GM18861 (cell line): Measurements from ENCODE around the gene CCDC91.
"Not testable (repeated sequence)": the region's sequence is repeated elsewhere in the genome, so short reads cannot be mapped to it uniquely, and the experiment has no call there.

Experiments
- ATAC-seq: cut with Tn5 transposase; IDR thresholded peaks from one replicate; pipeline ENCODE4 v1.9.1; 2021; ENCODE audit not compliant: unreplicated experiment

The CCDC91 gene

DNA sequence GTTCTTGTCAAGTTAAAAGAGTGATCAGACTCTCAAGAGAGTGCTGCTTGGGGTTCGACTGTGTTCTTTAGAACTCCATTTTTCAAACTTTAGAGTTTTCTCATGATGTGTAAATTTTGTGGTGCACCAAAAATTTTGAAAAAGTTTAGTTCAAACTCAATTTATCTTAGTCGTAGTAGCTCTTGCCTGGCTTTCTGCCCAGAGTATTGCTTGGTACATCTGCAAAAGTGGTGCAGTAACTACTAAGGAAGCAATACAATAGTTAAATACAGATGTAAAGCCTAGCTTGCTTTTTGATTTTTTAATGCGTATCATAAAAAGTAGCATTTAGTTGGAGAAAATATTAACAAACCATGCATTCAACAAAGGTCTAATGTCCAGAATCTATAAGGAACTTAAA is 9.5 kb upstream of the CCDC91 start:
- ATAC-seq, result no peak

DNA sequence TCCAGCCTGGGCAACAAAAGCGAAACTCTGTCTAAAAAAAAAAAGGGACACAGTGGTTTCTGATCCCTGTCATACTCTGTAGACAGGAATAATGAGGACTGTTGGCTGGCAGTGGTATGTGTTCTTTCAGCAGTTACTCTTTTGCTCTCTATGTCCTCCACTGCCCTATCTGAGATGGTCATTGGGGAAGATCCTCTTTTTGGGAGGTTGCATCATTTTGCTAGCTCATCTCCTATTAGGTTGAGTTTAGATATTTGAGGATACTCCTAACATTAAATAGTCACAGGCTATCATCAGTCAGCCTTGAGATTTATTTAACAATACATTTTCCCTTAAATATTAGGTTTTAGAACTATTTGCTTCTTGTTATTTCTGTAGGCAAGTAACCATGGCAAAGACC is 5.9 kb upstream of the CCDC91 start:
- no peak for ATAC-seq

DNA sequence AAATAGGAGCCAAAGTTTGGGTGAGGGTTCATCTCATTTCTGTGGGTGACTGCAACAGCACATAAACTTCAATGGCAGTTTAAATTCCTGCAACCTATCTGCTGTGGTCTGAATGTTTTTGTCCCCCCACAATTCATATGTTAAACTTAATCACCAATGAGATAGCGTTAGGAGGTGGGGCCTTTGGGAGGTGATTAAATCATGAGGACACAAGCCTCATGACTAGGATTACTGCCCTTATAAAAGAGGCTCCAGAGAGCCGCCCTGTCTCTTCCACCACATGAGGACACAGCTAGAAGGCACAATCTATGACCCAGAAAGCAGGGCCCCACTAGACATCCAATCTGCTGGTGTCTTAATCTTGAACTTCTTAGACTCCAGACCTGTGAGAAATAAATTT is 3.8 kb upstream of the CCDC91 start:
- no peak for ATAC-seq

DNA sequence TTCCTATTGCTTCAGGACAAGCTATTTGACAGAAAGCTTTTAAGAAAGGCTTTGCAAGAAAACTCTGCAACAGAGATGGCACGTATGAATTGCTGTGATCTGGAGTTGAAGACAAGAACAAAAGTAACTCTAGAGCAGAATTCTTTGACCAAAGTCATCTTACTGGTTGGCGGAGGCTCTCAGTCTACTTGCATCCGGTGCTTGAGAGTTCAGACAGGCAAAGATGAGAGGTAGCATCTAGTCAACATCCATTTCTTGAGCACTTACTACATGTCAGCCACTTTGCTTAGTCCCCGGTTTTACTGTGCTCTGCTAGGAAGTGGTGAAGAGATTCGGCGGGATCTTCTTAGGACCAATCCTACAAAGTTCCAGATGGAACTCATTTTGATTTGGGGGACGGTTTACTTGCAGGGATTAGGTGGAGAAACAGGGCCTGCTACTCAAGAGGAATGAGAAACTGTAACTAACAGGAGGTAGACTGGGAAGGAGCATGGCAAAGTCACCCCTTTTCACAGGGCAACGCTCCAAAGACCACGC is 404 bp upstream of the CCDC91 start:
- no peak for ATAC-seq

DNA sequence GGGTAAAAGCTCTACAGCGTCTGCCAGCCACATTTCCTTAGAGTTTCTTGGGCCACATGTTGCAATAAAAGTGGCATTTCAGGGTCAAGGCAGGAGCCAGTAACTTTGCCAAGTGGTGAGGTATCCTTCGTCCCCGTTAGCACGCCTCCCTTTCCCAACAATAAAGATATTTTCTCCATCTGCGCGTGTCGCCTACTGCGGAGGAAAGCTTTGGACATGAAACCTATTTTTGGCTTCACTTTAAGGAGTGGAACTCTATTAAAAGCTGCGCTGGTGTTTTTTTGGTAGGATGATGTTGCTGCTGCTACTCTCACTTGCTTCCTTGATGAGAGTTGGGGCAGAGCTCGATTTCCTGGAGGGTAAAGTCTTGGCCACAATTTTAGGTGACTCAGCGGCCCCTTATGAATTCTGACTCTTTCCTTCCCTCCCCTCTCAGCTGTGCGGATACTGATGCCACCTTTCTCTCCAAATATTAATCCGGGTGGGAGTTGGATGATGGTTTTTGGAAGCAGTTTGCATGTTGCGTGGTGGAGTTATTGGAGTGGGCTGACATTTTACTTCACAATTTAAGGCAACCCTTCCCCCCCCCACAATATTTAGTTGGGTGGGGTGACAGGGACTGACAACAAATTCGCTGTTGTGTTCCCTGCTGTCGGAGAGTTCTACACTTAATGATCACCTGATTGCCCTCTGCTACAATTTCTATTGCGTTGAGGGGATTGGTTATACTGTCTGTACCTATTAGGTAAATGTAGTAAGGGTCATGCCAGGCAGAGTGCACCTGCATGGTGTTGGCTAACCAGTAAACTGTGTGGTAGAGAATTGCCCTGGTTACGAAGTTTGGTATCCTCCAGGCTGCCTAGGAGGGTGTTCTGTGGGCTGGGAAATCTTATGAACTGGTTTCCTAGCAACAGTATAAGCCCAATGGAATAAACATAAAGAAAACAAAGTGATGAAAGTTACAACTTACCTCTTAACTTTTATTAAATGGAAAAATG is 1.1 kb downstream of the CCDC91 start:
- peak; percentile 5 for ATAC-seq

DNA sequence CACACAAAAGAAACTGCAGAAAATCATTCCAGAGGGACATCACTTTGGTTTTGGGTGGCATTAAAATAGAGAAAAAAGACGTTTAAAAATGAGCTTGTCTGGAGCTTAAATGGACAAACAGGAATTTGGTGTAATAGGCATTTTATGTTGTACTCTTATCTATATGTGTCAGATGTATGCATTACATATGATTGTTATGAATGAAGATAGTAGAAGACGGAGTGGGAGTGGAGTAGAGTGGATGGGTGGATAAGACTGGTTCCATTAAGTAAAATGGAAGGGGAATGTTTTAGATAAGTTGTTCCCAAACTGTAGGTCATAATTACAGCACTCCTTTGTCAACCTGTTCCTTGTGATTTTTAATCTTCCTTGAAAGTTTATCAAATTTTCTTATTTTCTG is 1.9 kb downstream of the CCDC91 start:
- no peak for ATAC-seq

DNA sequence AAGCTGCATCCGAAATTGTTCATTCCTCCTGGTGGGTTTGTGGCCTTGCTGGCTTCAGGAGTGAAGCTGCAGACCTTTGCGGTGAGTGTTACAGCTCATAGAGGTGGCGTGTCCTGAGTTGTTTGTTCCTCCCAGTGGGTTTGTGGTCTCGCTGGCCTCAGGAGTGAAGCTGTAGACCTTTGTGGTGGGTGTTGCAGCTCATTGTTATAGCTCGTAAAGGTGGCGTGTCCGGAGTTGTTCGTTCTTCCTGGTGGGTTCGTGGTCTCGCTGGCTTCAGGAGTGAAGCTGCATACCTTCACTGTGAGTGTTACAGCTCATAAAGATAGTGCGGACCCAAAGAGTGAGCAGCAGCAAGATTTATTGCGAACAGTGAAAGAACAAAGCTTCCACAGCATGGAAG is 4.4 kb downstream of the CCDC91 start:
- ATAC-seq, result not testable (repeated sequence)

DNA sequence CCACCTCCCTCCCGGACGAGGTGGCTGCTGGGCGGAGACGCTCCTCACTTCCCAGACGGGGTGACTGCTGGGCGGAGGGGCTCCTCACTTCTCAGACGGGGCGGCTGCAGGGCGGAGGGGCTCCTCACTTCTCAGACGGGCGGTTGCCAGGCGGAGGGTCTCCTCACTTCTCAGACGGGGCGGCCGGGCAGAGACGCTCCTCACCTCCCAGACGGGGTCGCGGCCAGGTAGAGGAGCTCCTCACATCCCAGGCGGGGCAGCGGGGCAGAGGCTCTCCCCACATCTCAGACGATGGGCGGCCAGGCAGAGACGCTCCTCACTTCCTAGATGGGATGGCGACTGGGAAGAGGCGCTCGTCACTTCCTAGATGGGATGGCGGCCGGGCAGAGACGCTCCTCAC is 10.9 kb downstream of the CCDC91 start:
- not testable (repeated sequence) for ATAC-seq

DNA sequence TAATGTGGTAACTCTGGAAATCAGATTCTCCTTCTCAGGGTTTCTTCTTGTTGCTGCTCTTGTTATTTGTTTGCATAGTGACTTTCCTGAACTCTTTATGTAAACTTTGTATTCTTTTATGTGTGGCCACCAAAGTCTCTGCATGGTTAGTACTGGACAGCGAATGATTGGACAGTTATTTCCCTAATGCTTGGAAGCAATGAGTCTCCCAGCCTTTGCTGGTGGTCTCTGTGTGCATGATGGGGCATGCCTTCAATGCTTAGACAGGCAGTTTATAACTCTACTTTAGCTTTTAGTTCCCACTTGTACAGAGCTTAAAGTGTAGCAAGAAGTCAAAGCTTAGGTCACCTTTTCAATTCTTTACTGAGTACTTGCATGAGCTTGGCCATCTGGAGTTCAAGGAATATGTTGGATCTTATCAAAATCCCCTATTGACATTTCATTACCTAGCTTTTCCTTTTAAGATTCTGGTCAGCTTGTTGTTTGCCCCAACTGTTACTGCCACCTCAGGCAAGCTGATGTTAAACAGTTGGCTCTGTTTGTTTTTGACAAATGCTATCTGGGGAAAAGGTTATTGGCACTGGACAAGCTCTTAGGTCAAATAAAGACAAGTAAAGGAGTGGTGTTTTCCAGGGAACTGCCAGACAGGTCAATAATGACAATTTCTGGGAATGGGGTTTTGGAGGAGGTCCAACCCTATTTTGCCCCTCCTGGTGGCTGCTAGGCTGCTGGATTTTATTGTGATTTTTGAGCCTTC is 12.3 kb downstream of the CCDC91 start:
- ATAC-seq, result no peak

DNA sequence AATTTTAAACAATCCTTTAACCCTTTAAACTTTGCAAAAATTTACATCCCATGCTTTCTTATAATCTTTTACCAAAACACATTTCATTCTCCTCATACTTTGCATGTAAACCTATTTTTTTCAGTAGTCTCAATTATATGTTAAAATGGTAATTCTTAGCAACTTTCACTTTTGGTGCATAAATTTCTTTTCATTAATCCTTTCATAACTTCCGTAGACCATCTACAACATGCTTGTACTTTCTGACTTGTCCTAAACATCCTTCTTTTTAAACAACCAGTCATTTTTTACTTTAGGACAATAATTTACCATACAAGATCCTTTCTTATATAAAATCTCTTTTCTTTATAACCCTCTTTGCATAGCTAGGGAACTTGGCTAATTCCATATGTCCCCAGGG is 19.5 kb downstream of the CCDC91 start:
- ATAC-seq, result no peak

DNA sequence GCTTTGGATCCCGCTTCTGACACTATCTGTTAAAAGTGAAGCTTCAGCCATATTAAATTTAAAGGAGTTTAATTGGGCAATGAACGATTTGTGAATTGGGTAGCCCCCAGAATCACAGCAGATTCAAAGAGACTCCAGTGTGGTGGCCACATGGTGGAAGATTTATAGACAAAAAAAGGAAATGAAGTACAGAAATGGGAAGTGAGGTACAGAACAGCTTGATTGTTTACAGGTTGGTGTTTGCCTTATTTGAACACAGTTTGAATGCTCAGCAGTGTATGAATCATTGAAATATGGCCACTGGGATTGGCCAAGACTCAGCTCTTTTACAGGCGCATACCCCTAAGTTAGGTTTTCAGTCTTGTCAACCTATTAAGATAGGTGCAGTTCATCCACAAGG is 21.9 kb downstream of the CCDC91 start:
- ATAC-seq, result no peak

DNA sequence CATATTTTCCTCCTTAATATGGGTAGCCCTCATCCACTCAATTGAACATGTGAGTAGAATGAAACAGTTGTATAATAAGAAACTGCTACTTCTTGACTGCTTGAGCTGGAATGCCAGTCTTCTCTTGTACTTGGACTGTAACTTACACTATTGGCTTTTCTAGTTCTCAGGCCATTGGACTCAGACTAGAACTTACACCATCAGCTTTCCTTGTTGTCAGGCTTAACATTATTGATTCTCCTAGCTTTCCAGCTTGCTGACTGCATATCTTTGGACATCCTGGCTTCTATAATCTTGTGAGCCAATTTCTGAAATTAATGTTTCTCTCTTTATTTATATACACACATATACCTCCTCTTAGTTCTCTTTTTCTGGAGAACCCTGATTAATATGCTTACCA is 24.8 kb downstream of the CCDC91 start:
- no peak for ATAC-seq

DNA sequence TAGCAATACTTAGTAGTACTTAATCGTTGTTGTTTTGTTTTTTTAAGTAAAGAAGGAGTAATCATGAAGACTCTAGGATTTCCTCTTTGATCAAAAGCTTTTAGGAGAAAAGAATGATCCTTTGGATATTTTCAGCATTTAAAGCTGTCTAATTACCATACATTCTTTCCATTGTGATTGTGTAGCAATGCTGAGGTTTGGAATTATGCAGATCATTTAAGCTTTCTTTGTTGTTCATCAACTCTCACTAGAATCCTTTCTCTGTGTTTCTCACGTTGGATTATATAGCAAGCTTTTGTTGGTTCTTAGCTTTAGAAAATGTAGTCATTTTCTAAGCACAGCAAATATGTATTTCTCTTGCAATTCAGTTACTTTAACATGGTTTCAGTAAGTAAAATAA is 25.8 kb downstream of the CCDC91 start:
- ATAC-seq, result no peak

DNA sequence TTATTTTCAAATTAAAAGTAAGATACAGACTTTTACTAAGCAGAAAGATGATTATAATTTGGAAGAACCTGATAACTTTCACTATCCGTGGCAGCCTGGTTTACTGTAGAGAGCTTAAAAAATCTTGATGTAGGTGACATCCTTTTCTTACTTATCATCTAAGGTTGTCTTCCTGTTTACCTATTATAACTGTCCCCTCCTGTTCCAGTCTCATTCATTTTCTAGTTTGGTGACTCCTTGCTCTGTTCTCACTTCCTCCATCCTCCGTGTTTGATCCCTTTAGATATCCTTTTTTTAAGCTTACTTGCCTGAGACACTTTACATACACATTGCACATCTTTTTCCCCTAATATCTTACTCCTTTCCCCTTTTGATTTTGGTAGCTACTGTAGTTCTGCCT is 27.5 kb downstream of the CCDC91 start:
- ATAC-seq, result no peak

DNA sequence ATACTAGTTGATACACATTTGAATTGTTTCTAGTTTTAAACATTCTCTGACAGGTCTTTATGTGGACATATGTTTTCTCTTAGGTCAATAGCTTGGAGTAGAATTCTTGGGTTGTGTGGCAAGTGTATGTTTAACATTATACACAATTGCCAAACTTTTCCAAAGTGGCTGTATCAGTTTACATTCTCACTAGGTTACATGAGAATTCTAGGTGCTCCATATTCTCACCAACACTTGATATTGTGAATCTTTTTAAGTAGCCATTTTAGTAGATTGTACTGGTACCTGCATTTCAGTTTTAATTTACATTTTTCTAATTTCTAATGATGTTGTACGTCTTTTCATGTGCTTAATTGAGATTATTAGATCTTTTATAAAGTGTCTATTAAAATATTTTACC is 28.6 kb downstream of the CCDC91 start:
- ATAC-seq, result no peak

DNA sequence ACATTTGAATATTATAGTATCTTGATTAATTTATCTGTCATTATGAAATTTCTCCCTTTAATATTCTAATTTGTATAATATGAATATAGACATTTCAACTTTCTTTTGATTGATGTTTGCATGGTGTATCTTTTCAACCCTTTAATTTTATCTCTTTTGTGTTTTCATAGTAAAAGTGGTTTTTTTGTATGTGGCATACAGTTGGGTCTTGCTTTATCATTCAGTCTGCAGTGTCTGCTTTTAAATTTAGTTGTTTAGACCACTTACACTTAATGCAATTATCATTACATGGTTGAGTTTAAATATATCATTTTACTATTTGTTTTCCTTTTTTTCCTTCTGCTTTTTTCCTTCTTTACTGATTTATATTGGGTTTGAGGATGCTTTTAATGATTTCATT is 29.6 kb downstream of the CCDC91 start:
- no peak for ATAC-seq

DNA sequence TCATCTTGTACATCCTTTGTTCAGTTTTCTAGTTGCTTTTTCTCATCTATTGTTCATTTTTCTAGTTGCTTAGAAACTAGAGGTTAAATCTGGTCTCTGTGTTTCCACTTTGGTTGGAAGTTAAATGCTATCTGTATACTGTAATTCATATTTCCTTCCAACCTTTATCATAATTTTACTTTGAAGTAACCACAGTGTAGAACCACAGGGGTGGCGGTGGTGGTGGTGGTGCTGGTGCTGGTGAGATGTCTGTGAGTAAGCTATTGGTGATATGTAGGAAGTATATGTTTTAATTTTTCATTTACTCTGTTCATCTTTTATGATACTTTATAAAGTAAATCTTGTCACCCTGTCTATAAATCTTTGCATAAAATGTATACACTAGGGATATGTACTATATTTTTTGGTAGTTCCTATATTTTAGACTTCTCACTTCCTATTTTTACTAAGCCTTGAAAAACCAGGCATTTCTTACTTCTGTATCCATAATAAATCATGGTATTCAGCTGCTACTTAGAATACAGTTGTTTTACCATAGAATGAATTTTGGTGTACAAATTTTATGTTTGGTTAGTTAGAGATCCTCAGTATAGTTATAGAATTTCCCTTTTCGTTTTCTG is 31.9 kb downstream of the CCDC91 start:
- no peak for ATAC-seq

DNA sequence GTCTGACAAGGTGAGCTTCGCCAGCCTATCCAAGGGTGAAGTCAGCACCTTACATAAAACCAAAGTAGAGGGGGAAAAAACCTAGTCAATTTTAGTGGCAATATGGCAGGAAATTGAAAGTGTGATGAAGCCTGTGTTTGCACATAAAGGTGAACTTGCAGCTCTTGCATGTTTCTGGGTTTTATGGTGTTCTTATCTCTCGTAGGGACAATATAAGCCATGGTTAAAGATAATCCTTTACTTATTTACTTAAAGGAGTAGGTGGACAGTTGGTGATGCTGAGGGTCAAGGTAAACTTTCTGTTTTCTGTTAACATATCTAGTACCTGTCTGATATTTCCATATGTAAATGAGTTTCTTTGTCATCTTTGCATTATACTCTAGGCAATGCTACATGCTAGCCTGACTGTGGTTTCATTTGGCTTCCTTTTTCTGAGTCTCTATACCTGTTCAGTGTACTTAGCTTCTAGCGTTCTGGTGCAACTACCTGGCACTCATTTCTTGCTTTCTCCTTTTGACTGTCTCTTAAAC is 32.8 kb downstream of the CCDC91 start:
- ATAC-seq, result peak; percentile 92

DNA sequence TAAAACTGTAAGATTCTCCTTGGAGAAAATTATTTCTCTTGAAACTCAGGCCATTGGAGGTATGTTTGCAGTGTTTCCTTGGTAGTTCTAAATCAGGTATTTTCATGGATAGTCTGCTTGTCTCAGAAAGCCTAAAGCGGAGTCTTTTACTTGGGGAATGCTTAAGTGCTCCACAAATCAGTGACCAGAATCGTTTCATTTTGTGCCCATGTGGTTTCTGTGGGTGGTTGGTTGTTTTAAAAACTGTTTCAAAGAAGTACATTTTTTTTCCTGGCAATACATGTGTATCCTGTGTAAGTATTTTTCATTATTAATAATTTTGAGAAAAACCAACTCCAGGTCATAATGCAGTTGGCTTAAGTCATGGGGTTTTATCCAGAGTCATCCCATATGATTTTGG is 33.6 kb downstream of the CCDC91 start:
- ATAC-seq, result no peak

DNA sequence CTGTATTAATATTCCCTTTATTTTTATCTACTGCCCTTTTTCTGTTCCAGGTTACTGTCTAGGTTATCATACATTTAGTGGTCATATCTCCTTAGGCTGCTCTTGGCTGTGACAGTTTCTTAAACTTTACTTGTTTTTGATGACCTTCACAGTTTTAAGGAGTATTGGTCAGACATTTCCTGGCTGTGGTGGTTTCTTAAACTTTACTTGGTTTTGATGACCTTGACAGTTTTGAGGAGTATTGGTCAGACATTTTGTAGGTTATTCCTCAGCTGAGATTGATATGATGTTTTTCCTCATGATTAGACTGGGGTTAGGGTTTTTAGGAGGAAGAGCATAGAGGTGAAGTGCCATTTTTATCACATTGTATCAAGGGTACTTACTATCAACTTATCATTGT is 36.4 kb downstream of the CCDC91 start:
- no peak for ATAC-seq

DNA sequence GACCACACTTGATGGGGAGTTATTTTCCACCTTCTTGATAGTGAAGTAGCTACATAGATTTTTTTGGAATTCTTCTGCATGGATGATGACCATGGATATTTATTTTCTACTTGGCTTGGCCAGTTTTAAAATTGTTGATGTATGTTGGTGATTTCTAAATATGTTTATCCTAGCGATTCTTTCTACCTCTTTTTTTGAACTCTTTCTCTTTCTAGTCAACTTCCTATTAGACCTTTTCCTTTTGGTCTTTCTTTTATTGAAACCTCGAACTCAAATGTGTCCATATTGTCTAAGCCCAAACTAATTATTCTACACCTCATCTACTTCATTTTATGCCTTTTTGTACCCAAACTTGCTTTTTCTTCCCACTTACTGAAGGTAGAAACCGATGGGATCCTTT is 37.0 kb downstream of the CCDC91 start:
- ATAC-seq, result no peak
